Activated CD8-positive, alpha-beta memory T cell treated with anti-CD3 and anti-CD28 coated beads for 48 hours (primary cell): Measurements from ENCODE around the gene ERBB2.

Experiments
- DNase-seq, 3 experiments: peaks; one replicate each; pipeline ENCODE4 v3.0.0-alpha.2; 2020; ENCODE audit warnings: low read depth in 2 of 3, low spot score in 2 of 3

ERBB2 gene

DNA sequence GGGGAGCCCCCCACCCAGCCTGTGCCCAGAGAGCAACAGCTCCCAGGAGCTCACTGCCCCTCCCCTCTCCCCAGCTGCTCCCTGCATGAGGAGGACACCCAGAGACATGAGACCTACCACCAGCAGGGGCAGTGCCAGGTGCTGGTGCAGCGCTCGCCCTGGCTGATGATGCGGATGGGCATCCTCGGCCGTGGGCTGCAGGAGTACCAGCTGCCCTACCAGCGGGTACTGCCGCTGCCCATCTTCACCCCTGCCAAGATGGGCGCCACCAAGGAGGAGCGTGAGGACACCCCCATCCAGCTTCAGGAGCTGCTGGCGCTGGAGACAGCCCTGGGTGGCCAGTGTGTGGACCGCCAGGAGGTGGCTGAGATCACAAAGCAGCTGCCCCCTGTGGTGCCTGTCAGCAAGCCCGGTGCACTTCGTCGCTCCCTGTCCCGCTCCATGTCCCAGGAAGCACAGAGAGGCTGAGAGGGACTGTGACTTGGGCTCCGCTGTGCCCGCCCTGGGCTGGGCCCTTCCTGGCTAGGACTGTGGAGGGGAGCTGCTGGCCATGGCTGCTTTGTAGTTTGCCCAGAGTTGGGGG, 34.1 kb upstream of the ERBB2 start:
- DNase-seq = no peak

DNA sequence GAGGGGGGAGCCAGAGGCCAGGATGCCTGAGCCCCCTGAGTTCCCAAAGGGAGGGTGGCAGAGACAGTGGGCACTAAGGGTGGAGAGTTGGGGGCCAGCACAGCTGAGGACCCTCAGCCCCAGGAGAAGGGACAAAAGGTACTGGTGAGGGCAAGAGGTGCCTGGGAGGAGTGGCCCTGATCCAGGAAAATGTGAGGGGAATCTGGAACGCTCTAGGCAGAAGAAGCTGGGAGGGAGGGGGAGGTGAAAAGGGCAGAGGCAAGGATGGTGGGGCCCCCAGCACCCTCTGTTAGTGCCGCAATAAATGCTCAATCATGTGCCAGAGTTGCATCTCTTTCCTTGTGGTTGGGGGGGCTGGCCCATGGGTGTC, 33.6 kb upstream of the ERBB2 start:
- no peak for DNase-seq

DNA sequence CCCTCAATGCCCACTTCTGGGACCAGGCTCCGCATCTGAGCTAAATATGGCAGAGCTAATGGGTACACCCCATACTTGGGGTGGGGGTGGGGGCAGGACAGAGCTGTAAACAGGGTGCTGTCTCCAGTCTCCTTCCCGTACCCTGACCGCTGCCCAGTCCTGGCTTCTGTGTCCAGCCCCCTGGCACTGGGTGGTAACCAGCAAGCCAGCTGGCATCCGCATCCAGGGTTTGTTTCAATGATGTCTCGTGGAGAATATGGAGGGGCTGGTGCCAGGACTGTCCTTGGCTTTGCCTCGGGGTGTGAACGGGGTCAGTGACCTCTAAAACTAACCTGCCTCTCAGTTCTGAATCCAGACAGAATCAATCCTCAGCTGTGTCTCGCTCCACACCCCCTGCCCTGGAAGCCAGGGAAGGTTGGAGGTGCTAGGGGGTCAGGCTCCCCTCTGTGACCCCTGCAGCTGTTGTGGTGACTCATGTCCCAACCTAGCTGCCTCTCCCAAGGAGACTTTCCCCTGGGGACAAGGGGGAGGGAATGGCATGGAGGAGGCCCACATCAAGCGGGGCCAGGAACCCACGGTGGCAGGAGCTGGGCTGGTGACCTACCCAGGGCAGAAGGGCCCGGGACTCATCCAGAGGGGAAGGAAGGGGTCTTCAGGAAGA, 33.1 kb upstream of the ERBB2 start:
- no peak for DNase-seq

DNA sequence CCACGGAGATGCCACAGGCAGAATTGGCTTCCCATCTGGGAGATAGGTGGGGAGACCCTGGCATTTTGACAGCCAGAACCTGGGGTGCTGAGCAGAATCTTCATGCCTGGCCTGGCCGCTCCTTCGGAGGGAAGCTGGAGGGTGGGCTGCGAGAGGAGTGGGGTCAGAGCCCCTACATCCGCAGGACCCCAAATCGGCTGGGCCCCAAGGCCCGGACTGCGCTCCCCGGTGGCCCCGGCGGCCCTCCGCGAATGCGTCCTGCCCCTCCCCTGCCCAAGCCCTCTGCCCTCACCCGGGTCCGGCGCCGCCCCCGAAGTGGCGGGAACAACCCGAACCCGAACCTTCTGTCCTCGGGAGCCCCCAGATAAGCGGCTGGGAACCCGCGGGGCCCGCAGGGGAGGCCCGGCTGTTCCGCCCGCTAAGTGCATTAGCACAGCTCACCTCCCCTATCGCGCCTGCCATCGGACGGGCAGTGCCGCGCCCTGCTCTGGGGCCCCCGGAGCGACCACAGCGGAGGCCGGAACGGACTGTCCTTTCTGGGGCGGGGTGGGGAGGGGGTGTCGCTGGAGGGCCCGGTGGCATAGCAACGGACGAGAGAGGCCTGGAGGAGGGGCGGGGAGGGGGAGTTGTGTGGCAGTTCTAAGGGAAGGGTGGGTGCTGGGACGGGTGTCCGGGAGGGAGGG, 32.5 kb upstream of the ERBB2 start:
- no peak for DNase-seq

DNA sequence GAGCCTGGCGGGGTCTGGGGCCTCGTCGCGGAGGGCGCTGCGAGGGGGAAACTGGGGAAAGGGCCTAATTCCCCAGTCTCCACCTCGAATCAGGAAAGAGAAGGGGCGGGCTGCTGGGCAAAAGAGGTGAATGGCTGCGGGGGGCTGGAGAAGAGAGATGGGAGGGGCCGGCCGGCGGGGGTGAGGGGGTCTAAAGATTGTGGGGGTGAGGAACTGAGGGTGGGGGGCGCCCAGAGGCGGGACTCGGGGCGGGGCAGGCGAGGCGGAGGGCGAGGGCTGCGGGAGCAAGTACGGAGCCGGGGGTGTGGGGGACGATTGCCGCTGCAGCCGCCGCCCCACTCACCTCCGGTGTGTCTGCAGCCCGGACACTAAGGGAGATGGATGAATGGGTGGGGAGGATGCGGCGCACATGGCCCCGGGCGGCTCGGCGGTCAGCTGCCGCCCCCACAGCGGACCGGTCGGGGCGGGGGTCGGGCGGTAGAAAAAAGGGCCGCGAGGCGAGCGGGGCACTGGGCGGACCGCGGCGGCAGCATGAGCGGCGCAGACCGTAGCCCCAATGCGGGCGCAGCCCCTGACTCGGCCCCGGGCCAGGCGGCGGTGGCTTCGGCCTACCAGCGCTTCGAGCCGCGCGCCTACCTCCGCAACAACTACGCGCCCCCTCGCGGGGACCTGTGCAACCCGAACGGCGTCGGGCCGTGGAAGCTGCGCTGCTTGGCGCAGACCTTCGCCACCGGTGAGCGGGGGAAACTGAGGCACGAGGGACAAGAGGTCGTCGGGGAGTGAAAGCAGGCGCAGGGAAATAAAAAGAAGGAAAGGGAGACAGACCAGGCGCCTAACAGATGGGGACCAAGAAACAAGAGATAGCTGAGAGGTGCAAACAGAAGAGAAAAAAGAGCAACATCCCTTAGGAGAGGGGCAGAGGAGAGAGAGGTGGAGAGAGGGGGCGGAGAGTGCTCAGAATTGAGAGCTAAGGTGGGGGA, 31.6 kb upstream of the ERBB2 start, which contains the start of gene PNMT:
Gene PNMT (plus strand): TSS at position 509 of the 980 bp plus-strand sequence. CDS start 23 bp downstream, at position 532.
- DNase-seq = peak in 2 of 3 experiments; percentile 16 to 52

DNA sequence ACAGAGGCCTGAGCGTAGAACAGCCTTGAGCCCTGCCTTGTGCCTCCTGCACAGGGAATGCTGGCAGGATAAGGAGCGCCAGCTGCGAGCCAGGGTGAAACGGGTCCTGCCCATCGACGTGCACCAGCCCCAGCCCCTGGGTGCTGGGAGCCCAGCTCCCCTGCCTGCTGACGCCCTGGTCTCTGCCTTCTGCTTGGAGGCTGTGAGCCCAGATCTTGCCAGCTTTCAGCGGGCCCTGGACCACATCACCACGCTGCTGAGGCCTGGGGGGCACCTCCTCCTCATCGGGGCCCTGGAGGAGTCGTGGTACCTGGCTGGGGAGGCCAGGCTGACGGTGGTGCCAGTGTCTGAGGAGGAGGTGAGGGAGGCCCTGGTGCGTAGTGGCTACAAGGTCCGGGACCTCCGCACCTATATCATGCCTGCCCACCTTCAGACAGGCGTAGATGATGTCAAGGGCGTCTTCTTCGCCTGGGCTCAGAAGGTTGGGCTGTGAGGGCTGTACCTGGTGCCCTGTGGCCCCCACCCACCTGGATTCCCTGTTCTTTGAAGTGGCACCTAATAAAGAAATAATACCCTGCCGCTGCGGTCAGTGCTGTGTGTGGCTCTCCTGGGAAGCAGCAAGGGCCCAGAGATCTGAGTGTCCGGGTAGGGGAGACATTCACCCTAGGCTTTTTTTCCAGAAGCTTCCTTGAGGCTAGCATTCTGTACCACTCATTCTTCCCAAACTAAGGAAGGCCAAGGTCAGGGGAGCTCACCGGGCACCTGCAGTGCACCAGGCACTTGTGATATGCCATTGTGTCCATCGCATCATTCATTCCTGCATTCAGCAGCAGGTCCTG, 29.7 kb upstream of the ERBB2 start:
- no peak for DNase-seq

DNA sequence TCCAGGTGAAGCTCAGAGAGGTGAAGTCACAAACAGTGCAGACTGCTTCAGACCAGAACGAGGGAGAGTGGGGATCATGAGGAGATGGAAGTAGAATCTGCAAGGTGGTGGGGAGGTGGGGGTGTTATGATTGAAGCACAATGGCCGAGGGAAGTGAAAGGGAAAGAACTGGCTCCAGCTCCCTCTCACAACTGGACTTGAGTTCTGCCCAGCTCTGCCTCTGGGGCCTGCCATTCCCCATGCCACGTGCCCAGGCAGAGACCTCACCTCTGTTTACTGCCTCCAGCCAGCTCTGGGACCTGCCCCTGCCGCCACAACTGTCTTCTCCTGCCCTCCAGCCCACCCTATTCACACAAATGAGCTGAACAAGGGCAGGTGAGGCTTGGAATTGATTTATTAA, 29.1 kb upstream of the ERBB2 start:
- DNase-seq = no peak

DNA sequence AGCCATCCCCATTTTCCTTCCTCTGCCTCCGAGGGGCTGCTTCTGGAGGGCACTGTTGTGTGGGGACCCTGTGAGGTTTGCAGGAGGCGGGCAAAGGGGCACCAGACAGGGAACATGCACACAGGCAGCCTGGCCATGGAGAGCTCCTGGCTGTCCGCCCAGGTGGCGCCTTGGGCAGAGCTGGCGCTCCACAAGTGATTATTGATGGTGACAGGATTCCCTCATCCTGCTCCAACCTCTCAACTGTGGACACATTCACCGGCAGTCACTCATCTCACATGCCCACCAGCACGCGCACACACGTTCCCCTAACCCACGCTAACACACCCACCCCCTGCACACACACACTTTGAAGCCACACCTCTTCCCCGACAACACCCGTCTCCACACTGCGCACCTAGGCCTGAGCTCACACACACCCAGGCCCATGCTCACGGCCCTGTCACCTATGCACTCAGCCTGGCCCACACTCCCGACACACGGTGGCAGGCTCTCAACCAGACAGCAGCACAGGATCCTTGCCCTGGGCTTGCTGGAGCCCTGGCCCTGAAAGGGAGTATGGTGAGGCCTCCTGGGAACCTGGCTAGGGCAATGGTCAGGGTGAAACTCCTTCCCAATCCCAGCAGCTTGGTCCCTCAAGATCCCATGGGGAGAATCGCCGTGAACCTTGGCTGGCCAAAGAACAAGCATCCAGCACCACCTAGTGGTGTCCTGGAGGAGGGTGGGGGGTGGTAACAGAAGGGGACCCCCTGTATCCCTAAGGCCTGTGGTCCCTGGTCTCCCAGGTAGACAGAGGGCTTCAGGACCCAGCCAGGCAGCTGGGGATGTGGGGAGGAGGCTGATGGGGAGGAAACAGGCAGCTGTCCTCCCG, 28.0 kb upstream of the ERBB2 start:
- DNase-seq = no peak

DNA sequence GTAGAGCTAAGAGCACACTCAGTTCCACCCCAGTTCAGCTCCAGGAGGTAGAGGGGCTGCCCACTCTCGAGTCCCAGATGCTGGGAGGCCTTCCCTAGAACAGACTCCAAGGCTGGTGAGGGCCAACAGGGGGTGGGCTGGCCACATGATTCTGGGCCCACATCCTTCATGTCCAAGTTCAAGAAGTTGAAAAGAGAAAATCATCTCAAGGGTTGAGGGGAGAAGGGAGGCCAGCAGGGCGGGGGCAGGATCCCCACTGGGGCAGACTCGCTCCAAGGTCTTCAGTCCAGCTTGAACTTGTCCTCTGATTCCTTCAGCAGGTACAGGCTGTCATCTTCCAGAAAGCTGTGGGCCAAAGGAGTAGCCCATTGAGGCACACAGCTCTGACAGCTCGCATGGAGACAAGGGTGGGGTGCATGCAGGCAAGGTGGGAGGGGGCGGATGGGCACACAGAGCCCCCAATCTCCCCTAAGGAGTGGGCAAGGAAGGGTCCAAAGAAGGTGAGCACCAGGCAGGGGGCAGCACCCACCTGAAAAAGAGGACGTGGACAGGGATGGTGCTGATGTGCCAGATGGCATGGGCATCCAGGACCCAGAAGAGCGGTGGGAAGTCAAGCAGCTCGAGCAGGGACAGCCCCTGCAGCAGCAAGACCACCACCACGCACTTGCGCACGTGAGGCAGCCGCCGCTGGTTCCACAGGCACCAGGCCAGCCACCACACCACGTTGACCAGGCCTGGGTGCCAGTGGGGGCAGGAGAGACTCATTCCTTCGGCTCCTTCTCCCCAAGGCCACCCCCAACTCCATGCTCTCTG, 27.1 kb upstream of the ERBB2 start:
- no peak for DNase-seq

DNA sequence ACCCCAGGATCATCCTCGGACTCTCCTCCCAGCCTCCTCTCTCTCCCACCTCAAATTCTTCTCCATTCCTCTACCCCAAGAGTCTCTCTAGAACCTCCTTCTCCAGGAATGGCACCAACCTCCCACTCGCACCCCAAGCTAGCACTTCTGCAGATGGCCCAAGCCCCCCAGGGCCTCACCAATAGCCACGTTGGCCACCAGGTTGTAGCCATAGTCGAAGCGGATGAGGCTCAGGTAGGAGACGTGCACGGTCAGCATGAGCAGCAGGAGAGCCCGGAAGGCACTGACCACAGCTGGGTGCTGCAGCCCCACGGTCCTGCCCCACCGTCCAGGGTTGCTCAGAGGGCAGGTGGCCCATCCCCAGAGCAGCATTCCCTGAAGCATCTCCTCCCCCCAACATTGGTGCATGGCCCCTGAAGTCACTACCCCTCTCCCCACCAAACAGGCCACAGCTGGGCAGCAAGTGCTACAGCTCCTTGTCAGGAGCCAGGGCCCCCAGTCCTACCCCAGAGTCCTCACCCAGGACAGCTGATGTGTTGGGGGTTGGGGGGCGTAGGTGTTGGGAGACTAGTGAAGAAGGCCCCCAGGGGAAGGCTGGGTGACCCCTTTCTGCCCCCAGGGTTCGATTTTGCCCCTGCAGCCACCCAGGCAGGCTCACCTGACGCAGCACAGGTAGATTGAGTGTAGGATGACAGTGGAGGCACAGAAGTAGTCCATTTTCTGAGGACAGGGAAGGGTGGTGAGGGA, 26.4 kb upstream of the ERBB2 start:
- no peak for DNase-seq

DNA sequence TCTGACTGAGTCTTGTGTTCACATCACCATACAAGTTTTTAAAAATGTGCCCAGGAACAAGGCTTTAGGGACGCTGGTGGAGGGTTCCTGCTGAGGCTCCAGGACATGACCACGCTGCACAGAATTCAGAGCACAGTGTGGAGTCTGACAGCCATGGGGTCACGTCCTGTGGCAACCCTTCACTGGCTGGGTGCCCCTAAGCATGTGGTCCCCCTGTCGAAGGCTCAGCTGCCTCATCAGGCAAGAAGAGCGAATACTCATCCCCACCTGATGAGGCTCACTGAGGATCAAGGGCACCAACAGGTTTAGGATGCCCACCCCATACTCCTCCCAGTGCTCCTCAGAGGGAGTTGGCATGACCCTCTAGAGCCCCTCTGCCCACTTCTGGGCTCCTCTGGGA, 25.7 kb upstream of the ERBB2 start:
- no peak for DNase-seq

DNA sequence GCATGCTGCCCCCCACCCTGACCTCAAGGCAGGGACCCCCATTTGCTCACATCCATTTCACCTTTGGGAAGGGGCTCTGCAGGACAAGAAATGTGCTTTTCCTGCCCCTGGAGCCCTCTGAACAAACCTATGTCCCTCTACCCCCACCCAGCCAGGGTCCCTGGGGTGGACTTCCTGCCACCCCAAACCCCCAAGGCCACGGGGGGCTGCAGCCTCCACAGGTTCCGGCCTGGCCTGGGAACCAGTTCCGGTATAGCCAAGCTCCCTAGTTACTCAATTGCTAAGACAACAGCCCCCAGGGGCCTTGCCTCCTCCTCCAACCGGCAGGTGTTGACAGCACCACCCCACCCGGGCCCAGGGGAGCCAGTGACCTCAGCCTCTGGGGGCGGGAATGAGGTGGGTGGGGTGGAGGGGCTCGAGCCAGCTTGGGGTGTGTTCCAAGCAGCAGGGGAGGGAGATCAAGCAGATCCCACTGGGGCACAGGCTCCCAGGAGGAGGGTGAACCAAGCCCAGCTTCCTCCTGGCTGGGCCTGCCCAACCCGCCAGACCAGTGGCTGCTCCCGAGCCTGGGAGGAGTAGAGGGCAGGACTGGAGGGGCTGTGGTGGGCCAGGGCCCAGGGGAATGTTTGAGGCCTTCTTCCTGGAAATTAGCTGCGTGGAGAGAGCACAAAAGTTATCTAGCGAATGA, 25.0 kb upstream of the ERBB2 start:
- no peak for DNase-seq

DNA sequence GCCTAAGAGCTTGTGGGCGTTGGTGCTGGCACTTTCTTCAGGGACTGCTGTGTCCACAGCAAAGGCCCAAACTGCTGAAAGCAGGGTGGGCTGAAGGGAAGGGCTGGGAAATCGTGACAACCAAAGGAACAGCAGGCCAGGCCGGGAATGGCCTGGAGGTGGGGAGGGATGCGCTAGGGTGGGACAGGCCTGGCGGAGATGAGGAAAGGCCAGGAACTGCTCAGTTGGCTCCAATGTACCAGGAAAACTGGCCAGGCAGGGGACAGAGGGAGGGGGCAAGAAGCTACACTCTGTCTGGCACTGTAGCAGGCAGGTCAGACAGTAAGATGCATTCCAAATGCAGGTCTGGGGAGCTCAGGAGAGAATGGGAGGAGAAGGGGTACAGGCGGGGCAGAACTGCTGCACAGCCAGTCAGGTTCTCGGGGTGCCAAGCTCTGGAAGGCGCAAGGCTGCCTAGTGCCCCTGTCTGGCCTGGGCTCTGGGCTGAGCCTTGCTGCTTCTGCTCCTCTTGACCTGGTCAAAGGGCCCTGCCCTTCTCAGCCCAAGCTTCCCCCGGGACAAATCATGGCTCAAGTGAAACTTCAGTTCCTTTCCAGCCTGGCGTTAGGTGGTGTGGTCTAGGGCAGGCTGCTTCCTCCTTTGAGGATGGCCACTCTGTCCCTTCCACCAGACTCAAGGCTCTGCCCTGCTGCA, 24.3 kb upstream of the ERBB2 start:
- no peak for DNase-seq

DNA sequence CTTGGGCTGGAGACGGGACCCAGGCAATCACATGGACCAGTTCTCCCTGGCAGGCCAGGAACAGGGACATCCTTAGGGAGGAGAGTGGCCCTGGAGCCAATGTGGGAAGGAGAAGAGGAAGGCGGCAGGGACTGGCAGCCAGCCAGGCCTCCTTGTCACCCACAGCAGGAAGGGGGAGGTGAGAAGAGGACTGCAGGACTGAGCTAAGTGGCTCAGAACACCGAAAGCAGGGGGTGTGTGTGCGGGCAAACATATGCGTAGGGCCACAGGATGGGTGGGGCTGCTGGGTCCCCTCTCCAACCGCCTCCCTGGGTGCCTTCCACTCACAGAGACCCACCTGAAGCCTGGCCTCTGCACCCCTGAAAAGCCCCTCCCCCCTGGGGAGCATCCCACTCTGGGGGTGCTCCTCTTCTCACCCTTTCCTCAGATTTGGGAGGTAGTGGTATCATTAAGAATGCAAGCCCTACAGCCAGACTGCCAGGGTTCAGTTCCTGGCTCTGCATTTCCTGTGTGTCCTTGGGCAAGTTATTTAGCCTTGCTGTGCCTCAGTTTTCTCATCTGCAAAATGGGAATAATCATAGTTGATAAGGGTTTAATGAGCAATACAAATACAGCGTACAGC, 23.6 kb upstream of the ERBB2 start:
- peak in 1 of 3 experiments; percentile 16 for DNase-seq

DNA sequence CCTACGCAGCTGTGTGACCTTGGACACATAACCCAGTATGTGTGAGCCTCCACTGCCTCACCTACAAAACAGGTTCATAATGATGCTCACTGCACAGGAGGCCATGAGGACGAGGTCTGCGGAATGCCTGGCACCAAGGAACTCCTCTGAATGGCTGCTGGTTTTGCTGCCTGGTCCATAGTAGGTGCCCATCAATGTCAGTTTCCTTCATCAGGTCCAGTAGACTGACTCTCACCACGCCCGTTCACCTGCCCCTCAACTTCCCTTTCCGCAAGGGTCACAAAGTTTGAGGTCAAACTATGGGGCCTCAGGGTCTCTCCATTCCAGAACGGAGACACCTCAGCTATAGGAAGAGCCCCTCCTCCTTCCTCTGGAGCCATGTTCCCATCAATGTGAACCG, 22.8 kb upstream of the ERBB2 start:
- DNase-seq = no peak

DNA sequence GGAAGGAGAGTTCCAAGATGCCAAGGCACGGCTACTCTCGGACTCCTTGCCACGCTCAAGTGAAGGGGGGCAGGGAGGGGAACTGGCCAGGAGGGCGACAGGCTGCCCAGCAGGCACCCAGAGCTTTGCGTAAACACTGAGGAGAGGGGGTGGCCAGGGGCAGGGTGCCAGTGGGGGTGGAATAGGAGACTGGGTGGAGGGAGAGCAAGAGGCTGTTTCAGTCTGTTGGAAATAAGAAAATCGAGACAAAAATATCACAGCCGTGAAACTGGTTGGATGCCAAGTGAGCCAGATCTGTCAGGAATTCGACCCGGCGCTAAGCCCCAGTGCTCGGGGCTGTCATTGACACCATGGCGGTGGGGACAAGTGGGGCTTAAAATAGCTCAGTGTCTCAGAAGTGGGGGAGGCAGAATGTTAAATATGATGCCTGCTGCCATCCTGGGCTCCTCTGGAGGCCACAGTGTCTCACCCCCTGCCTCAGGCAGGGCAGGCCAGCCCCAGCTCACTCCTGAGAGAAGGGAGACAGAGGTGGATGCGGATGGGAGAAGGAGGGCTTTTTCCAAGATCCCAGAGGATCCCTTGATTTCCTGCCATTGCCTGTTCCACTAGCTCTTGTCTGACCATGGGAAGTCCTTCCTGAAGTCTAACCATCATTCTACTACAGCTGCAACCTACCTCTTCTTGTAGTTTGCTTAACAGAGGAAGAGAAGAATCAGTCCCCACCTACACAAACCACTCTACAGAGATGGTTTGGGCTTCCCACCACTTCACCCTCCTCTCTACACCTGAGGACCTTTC, 22.1 kb upstream of the ERBB2 start:
- DNase-seq = no peak
